Measurements from ENCODE around the gene CORO2B. TPM values are rescaled to one million over a fixed set of nuclear protein-coding genes. Genes with fewer than 3 reads are reported as not detected.
"Not testable (repeated sequence)": the region's sequence is repeated elsewhere in the genome, so short reads cannot be mapped to it uniquely, and the experiment has no call there.

Gene CORO2B
- total RNA-seq, 8 experiments from 2014 or later: 2.1 to 28.3 (median 16.4) TPM

DNA sequence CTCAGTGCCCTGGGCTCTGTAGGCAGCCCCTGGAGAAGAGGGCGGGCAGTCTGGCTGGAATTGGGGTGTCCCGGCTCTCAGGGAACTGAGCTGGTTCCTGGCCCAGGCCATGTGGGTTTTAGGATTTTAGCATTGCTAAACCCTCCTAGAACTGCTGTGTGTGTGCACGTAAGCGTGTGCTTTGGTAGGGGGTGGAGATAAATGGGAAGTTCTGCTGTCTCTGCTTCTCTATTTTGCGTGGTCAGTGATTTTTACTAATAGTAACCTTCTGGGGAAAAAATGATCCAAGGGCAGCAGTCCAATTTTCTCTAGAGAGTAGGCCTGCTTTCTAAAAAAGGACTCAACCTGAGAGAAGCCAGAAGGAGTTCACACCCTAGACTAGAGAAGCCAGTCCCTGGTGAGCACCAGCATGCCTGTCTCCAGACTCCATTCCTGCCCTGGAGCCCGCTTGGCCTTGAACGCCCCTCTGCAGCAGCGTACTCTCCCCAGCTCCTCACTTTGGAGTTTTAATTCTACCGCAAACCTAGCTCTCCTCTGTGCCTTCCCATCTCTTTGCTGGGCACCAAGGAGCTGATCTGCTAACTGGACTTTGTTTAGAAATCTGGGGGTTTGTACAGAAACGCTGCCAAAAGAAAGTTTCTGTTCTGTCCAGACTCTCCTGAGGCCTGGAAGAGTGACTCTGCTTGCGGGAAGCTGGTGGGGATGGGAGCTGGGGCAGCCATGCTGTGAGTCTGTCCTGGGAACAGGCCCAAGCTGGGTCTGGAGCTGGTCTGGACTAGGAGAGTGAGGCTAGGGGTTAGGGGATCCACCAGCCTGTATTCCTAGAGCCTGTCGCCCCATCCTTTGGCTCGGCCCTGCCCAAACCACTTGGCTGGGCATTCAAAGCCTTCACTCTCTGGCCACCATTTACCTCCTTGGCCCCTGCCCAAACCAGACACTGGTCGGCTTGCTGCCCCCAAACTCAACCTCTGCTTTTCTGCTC, 19.7 kb downstream of the CORO2B start:
- peak overlapping the region; percentile 1 to 76 for H3K27ac ChIP-seq

DNA sequence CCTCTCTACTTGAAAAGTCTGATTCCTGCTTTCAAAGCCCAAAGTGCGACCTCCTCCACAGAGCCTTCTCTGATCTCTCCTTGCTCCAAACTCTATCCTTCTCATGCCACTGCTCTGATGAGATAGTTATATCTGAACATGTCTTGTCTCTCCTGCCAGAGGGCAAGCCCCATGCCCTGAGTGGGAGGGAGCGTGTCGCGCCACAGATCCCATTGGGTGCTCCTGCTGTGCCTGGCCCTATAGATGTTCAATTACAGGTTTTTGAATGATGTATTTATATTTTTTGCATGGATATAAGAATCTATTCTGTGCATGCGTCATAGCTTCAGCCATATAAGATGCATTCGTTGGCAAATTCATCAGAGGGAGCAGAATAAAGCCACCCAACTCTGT, 20.4 kb downstream of the CORO2B start:
- Histone ChIP-seq H3K27ac (peak overlapping the region; percentile 1 to 76), H3K4me1 (replicated peaks in 1 of 2) (peaks cover 83 to 85% of the 10 kb centered on the region in 2 donors), H3K4me3 (no peak overlapping the region)
- WGBS, 10 experiments: 54 to 100% (median 91%) methylated on average over 1 to 6 of the region's 6 CpGs; no CpG with 5 or more reads in 4 of the 10 experiments
- in situ Hi-C loops (cut with MboI; ENCODE audit: low pct_unique_long_range_greater_than_20kb in 2 of 9, low sequenced_read_pairs in 9 of 9, unreplicated experiment in 9 of 9): no loop called here
- no peak for ATAC-seq (replicated peaks in 6 of 8)

More for the DNA sequence above, 19.7 kb downstream of the CORO2B start:
- WGBS, 10 experiments: 54 to 90% (median 79%) methylated on average over 1 to 12 of the region's 14 CpGs
- peak in 2 of 8 experiments; percentile 14 to 15 for ATAC-seq (replicated peaks in 6 of 8)
- Histone ChIP-seq H3K4me3 (no peak overlapping the region), H3K4me1 (replicated peaks in 1 of 2) (peaks cover 85 to 86% of the 10 kb centered on the region in 2 donors)
- in situ Hi-C loops (cut with MboI; ENCODE audit: low pct_unique_long_range_greater_than_20kb in 2 of 9, low sequenced_read_pairs in 9 of 9, unreplicated experiment in 9 of 9): no loop called here

DNA sequence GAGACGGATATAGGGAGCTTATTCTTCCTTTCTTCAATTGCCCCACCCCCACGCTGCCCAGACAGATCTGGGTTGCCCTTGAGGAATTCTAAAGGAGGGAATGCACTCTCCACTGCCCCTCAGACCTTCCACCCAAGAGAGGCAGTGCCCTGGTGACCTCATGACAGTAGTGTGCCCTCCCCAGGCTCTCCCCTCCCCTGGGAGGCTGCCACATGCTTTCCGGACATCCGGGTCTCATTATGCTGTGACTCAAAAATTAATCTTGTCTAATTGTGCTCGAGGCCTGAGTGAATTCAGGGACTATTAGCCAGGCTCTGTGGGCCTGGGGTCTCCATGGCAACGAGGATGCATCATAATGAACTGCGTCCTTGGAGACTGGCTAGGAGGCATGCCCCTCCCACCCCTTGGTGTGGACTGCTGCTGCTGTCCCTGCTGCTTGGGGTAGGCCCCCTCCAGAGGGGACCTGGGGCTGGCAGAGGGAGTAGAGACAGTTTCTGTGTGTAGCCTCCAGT, 20.8 kb downstream of the CORO2B start:
- Histone ChIP-seq H3K4me1 (replicated peaks in 1 of 2) (peaks cover 78 to 85% of the 10 kb centered on the region in 2 donors), H3K27ac (peak overlapping the region; percentile 1 to 76), H3K4me3 (no peak overlapping the region)
- peak; percentile 81 to 96 (median 95) for ATAC-seq (replicated peaks in 6 of 8)
- in situ Hi-C loops (cut with MboI; ENCODE audit: low pct_unique_long_range_greater_than_20kb in 2 of 9, low sequenced_read_pairs in 9 of 9, unreplicated experiment in 9 of 9): no loop called here
- WGBS, 10 experiments: 0 to 40% (median 0%) methylated on average over 1 to 3 of the region's 7 CpGs; no CpG with 5 or more reads in 5 of the 10 experiments

DNA sequence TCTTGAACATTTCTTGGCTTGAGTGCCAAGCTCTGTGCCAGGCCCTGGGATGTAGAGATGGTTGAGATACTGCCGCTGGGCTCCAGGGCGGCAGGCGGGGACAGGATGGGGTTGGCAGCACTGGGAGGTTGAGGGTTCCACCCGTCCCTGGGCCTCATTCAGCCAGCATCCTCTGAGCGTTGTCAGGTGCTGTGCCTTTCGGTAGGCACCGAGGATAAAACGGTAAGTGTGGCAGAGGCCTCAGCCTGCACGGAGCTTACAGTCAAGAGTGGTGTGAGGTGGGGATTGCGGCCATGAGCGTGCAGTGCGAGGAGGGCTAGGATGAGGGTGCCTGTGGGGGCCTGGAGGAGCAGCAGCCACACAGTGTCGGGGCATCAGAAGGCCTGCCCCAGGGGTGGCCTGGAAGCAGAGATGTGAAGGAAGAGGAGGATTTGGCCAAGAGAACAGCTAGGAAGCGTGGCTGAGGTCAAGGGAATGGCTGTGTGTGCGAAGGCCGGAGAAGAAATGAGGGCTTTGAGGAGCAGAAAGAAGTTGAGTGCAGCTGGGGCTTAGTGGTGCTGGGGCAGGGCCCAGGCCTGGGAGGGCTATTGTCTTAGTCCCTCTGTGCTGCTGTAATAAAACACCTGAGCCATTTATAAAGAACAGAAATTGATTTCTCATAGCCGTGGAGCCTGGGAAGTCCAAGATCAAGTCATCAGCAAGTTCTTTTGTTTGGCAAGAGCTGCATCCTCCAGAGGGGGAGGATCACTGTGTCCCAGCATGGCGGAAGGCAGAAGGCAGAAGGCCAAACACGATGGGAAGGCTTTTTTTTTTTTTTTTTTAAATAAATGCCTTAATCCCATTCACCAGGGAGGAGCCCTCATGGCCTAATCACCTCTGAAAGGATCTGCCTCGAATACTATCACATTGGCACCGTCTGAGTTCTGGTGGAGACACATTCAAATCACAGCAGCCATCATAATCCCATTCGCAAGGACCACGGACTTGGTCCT, 22.7 kb downstream of the CORO2B start:
- Histone ChIP-seq H3K4me3 (no peak overlapping the region), H3K4me1 (replicated peaks in 1 of 2) (peaks cover 61 to 68% of the 10 kb centered on the region in 2 donors), H3K27ac (peak overlapping the region; percentile 31 to 76)
- WGBS, 10 experiments: 10 to 100% (median 61%) methylated on average over 1 to 18 of the region's 23 CpGs
- no peak for ATAC-seq (replicated peaks in 6 of 8)
- in situ Hi-C loops (cut with MboI; ENCODE audit: low pct_unique_long_range_greater_than_20kb in 2 of 9, low sequenced_read_pairs in 9 of 9, unreplicated experiment in 9 of 9): no loop called here

DNA sequence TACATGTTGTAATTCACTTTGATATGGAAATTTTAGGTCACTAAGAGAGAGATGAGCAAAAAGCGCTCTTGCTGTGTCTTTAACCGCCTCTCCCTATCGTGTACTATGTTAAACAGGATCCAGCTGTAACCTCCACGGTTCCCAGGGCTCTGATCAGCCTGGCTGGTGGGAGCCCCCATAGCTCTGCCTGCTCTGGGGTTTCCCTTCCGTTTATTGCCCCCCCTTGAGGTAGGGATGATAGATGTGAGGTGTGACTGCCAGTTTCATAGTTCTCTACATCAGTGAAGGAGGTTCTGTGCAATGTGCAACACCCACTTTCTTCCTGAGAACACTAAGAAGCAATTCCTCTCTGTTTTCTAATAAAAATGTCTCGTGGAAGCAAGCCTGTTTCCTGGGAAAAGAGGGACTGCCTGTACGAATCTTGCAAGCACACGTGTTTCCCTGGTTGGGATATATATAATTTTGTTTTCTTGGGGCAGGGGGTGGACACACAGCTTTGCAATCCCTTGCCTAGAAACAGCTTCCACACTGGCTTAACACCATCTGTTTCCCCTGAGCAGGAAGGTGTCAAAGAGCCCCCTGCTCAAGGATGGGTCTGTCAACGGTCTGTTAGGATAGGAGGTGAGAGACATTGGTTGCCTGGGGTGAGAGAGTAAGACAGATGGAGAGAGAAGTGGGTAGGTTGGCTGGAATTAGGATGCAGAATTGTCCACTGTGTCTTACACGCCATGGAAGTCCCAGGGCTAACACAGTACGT, 23.8 kb downstream of the CORO2B start:
- Histone ChIP-seq H3K4me3 (no peak overlapping the region), H3K27ac (peak overlapping the region in 1 of 2 donors; percentile 76), H3K4me1 (replicated peaks in 1 of 2) (peaks cover 57 to 61% of the 10 kb centered on the region in 2 donors)
- in situ Hi-C loops (cut with MboI; ENCODE audit: low pct_unique_long_range_greater_than_20kb in 2 of 9, low sequenced_read_pairs in 9 of 9, unreplicated experiment in 9 of 9): no loop called here
- ATAC-seq (replicated peaks in 6 of 8): no peak
- 14 to 100% (median 75%) methylated on average over 1 to 6 of the region's 11 CpGs for WGBS, 10 experiments

DNA sequence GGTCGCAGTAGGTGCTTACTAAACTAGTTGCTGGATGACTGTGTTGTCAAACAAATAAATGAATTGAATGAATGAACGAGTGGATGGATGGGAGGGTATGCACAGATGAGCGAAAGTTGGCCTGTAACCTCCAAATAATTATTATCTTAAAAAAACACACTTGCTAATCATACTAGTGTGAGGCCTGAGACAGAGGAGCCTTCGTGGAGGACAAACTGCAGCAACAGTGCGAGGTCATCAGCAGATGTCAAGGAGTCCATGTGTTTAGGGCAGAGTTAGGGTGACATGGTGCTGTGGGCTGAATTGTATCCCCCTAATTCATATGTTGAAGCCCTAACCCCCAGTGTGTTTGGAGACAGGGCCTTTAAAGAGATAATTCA, 24.4 kb downstream of the CORO2B start:
- Histone ChIP-seq H3K27ac (no peak overlapping the region), H3K4me3 (no peak overlapping the region), H3K4me1 (replicated peaks in 1 of 2) (peaks cover 57 to 61% of the 10 kb centered on the region in 2 donors)
- 78 to 100% (median 100%) methylated on average over 1 to 5 of the region's 5 CpGs; no CpG with 5 or more reads in 1 of the 10 experiments for WGBS, 10 experiments
- in situ Hi-C loops (cut with MboI; ENCODE audit: low pct_unique_long_range_greater_than_20kb in 2 of 9, low sequenced_read_pairs in 9 of 9, unreplicated experiment in 9 of 9): no loop called here
- no peak for ATAC-seq (replicated peaks in 6 of 8)

DNA sequence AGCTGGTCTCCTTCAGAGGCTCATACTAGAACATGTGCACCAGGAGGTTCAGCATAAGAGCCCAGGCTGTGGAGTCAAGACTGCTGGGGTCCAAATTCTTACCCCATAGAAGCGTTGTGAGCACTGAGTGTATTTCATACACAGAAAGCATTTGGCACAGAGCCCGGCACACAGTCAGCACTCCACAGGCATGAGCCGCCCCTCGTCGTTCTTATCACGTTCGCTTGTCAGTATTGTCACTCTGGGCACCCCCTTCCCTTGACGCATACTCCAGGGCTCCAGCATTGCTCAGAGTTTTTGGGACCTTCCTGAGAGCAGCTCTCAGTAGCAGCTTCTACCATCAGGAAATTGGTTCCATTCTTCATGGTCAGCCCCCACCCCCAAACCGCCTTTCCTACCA, 25.2 kb downstream of the CORO2B start:
- peaks cover 57 to 61% of the 10 kb centered on the region in 2 donors for H3K4me1 ChIP-seq (replicated peaks in 1 of 2)
- no peak for ATAC-seq (replicated peaks in 6 of 8)
- 80 to 100% (median 100%) methylated on average over 1 to 5 of the region's 9 CpGs; no CpG with 5 or more reads in 2 of the 10 experiments for WGBS, 10 experiments
- no peak overlapping the region for H3K4me3 ChIP-seq
- no peak overlapping the region for H3K27ac ChIP-seq
- in situ Hi-C loops (cut with MboI; ENCODE audit: low pct_unique_long_range_greater_than_20kb in 2 of 9, low sequenced_read_pairs in 9 of 9, unreplicated experiment in 9 of 9): no loop called here

DNA sequence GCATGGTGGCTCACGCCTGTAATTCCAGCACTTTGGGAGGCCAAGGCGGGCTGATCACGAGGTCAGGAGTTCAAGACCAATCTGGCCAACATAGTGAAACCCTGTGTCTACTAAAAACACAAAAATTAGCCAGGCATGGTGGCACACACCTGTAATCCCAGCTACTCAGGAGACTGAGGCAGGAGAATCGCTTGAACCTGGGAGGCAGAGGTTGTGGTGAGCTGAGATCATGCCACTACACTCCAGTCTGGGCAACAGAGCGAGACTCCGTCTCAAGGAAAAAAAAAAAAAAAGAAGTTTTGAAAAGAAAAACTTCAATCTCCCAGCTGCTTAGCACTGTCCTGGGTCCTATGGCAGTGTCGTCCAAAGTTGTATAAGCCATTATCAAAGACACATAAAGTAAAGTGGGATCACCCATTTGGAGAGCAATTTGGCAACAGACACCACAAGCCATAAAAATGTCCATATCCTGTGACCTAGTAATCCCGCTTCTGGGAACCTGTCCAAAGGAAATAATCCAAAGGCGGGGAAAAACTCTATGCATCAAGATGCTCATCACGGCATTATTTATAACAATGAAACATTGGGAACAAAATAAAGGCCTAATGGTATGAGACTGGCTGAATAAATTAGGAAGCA, 26.2 kb downstream of the CORO2B start:
- in situ Hi-C loops (cut with MboI; ENCODE audit: low pct_unique_long_range_greater_than_20kb in 2 of 9, low sequenced_read_pairs in 9 of 9, unreplicated experiment in 9 of 9); H3K4me3 ChIP-seq; H3K27ac ChIP-seq: not testable (repeated sequence)
- H3K4me1 ChIP-seq (replicated peaks in 1 of 2): peaks cover 60 to 61% of the 10 kb centered on the region in 2 donors
- ATAC-seq (replicated peaks in 6 of 8): peak in 3 of 8 experiments; percentile 48 to 86 (median 70)
- WGBS, 10 experiments: 0 to 100% (median 94%) methylated on average over 1 to 10 of the region's 10 CpGs

DNA sequence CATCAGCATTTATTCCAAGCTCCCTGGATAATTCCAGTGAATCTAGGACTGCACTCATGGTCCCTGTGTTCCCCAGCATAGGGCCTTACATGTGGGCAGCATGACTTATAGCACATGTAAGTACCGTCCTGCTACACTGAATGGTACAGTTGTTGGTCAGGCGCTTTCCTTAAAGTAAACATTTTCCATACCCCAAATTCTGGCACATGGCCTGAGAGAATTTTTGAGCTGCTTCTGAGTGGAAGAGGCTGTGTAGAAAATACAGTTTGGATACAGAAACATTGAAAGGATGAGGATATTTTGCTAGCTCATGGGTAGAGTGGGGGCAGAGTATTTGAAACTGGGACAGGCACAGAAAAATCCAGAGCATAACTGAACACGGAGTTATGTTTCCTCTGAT, 27.6 kb downstream of the CORO2B start:
- no peak for ATAC-seq (replicated peaks in 6 of 8)
- H3K4me3 ChIP-seq: no peak overlapping the region
- WGBS, 10 experiments: 33 to 100% (median 100%) methylated on average over 1 to 3 of the region's 3 CpGs; no CpG with 5 or more reads in 3 of the 10 experiments
- peaks cover 54 to 57% of the 10 kb centered on the region in 2 donors for H3K4me1 ChIP-seq (replicated peaks in 1 of 2)
- no peak overlapping the region for H3K27ac ChIP-seq
- in situ Hi-C loops (cut with MboI; ENCODE audit: low pct_unique_long_range_greater_than_20kb in 2 of 9, low sequenced_read_pairs in 9 of 9, unreplicated experiment in 9 of 9): no loop called here

DNA sequence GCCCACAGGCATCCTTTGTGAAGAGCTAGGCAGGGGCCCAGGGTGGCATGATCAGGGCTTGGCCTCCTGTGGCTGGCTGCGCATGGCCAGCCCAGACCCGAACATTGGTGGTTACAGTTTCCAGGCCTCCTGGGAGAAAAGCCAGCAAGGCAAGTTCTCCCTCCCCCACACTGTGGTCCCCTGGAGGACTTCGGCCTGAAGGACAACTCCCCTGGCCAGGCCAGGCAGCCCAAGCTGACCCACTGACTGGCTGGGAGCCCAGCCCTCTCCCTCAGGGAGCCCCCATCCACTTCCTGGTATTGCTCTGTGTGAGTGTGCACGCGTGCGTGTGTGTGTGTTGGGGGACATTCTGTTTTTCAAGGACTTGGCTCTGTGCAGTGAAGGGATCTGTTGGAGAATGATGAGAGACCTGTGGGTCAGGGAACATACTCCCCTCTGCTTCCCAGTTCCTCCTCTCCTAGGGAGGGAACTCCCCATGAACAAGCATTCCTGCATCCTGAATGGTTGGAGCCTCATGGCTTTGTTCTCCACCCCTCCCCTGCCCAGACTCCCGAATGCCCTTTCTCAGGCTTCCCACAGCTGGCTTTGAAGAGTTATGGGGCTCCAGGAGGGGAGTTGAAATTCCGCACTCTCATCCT, 29.5 kb downstream of the CORO2B start:
- Histone ChIP-seq H3K4me3 (no peak overlapping the region), H3K4me1 (replicated peaks in 1 of 2) (peaks cover 38 to 42% of the 10 kb centered on the region in 2 donors), H3K27ac (peak overlapping the region; percentile 77 to 79)
- 14 to 100% (median 67%) methylated on average over 1 to 5 of the region's 8 CpGs; no CpG with 5 or more reads in 4 of the 10 experiments for WGBS, 10 experiments
- in situ Hi-C loops (cut with MboI; ENCODE audit: low pct_unique_long_range_greater_than_20kb in 2 of 9, low sequenced_read_pairs in 9 of 9, unreplicated experiment in 9 of 9): no loop called here
- ATAC-seq (replicated peaks in 6 of 8): peak in 7 of 8 experiments; percentile 22 to 81 (median 38)

DNA sequence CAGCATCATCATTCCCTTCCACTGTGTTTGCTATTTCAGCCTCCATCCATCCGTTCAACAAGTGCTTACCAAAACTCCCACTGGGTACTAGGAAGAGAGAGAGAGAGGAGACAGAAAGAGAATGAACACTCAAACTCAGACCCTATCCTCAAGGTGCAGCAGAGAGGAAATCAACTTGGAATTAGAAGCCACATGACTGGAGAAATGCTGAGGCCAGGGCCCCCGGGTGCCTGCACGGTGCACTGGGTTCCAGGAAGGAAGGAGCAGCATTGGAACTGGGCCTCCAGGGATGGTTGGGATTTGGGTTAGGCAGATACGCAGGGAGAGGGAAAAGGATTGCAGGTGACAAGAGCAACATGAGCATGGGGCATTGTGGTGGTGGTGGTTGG, 30.0 kb downstream of the CORO2B start:
- in situ Hi-C loops (cut with MboI; ENCODE audit: low pct_unique_long_range_greater_than_20kb in 2 of 9, low sequenced_read_pairs in 9 of 9, unreplicated experiment in 9 of 9): no loop called here
- WGBS, 10 experiments: 60 to 100% (median 93%) methylated on average over 1 to 3 of the region's 4 CpGs; no CpG with 5 or more reads in 3 of the 10 experiments
- ATAC-seq (replicated peaks in 6 of 8): no peak
- no peak overlapping the region for H3K4me3 ChIP-seq
- peak overlapping the region; percentile 77 to 79 for H3K27ac ChIP-seq
- H3K4me1 ChIP-seq (replicated peaks in 1 of 2): peaks cover 41 to 46% of the 10 kb centered on the region in 2 donors
